Measurements from ENCODE around the gene CST3.
"Not testable (repeated sequence)": the region's sequence is repeated elsewhere in the genome, so short reads cannot be mapped to it uniquely, and the experiment has no call there.

Gene CST3

GRCh38 chr20:23623666-23624323 is 14.0 kb downstream of the CST3 start:
- no peak for TF ChIP-seq POLR2A (IDR thresholded peaks at IDR 0.05; ENCODE audit: low read depth, low read length)
- DNase-seq (ENCODE audit: insufficient read length, low spot score) (no peak), FAIRE-seq (no peak)

- DNase-seq (ENCODE audit: insufficient read length, low spot score) (peak; percentile 69), FAIRE-seq (peak; percentile 73)
- TF ChIP-seq POLR2A (IDR thresholded peaks at IDR 0.05; ENCODE audit: low read depth, low read length), result no peak
Observed at GRCh38 chr20:23622839-23623343, 14.9 kb downstream of the CST3 start.

DNA sequence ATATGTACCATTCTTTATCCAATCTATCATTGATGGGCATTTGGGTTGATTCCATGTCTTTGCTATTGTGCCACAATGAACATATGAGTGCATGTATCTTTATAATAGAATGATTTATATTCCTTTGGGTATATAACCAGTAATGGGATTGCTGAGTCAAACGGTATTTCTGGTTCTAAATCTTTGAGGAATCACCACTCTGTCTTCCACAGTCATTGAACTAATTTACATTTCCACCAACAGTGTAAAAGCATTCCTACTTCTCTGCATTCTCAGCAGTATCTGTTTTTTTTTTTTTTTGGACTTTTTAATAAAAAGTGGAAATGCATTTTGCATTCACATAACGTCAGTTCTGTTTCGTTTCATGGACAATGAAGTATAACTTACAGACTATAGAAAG is 15.4 kb downstream of the CST3 start:
- not testable (repeated sequence) for DNase-seq (ENCODE audit: insufficient read length, low spot score); FAIRE-seq

DNA sequence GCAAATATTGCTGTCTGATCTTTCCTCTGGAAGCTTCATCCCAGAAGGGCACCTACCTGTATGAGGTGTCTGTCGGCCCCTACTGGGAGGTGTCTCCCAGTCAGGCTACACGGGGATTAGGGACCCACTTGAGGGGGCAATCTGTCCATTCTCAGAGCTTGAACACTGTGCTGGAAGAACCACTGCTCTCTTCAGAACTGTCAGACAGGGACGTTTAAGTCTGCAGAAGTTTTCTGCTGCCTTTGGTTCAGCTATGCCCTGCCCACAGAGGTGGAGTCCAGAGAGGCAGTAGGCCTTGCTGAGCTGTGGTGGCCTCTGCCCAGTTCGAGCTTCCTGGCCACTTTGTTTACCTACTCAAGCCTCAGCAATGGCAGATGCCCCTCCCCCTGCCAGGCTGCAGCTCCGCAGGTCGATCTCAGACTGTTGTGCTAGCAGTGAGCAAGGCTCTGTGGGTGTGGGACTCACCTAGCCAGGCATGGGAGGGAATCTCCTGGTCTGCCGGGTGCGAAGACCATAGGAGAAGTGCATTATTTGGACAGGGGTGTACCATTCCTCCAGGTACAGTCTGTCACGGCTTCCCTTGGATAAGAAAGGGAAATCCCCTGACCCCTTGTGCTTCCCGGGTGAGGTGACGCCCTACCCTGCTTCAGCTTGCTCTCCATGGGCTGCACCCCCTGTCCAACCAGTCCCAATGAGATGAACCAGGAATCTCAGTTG is 16.9 kb downstream of the CST3 start:
- FAIRE-seq; DNase-seq (ENCODE audit: insufficient read length, low spot score): not testable (repeated sequence)

DNA sequence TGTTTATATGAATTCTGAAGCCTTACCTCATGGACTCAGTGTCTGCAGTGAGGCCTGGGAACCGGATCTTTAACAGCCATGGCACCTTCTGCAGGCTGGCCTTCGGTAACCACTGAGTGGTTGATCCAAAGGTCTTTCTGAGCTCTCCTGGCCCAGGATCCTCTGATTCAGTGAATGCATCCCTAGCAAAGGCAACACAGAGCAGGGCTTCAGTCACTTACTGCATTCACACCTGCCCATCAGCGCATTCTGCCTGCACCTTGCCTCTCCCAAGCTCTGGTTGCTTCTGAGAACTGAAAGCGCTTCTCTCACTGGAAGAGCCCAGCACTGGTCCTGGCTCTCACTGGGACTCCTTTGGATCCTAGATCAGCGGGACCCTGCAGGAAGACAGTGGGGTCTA is 23.6 kb downstream of the CST3 start:
- no peak for DNase-seq (ENCODE audit: insufficient read length, low spot score)
- no peak for FAIRE-seq
- TF ChIP-seq POLR2A (IDR thresholded peaks at IDR 0.05; ENCODE audit: low read depth, low read length), result no peak

DNA sequence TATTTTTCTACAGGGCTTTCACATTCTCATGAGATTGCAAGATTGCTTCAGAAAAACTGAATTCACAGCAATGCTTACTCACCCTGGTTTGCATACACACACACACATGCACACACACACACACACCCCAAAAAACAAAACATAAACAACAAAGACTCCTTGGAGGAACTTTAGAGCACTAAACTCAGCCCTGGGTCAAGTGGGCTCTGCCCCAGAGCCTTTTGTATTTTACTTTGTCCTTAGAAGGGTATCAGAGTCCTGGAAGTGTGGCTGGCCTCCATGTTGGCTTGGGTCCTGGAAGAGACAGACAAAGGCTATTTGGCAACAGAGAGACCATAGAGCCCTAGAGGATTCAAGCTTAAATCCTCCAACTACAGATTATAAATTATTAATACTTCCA is 24.1 kb downstream of the CST3 start:
- no peak for TF ChIP-seq POLR2A (IDR thresholded peaks at IDR 0.05; ENCODE audit: low read depth, low read length)
- DNase-seq (ENCODE audit: insufficient read length, low spot score) (no peak), FAIRE-seq (no peak)

- no peak for TF ChIP-seq POLR2A (IDR thresholded peaks at IDR 0.05; ENCODE audit: low read depth, low read length)
- FAIRE-seq, result no peak
- no peak for DNase-seq (ENCODE audit: insufficient read length, low spot score)
Observed at GRCh38 chr20:23612396-23612795, 25.4 kb downstream of the CST3 start.

DNA sequence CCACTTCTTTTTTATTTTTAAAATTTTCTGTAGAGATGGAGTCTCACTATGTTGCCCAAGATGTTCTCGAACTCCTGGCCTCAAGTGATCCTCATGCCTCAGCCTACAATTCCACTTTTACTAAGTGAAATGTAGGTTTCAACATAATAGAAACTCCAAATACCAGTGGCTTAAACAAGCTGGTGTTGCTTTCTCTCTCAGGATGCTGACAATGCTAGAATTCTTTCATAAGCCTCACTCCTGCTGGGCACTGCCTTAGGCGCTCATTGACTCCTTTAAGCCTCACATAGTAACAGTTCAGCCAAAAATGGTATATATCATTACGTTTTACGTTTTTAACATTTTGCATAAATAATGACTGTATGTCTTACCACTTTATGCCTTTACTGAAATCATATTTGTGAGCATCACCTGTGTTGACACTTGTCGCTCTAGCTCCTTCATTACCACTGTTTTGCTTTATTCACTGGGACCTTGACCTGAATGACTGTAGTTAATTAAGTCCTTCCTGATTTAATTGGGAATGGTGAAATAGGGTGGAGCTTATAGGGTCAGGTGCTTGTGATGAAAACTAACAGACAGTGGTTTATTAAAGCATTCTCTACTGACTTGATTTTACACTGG is 28.2 kb downstream of the CST3 start:
- FAIRE-seq (no peak), DNase-seq (ENCODE audit: insufficient read length, low spot score) (no peak)
- no peak for TF ChIP-seq POLR2A (IDR thresholded peaks at IDR 0.05; ENCODE audit: low read depth, low read length)

DNA sequence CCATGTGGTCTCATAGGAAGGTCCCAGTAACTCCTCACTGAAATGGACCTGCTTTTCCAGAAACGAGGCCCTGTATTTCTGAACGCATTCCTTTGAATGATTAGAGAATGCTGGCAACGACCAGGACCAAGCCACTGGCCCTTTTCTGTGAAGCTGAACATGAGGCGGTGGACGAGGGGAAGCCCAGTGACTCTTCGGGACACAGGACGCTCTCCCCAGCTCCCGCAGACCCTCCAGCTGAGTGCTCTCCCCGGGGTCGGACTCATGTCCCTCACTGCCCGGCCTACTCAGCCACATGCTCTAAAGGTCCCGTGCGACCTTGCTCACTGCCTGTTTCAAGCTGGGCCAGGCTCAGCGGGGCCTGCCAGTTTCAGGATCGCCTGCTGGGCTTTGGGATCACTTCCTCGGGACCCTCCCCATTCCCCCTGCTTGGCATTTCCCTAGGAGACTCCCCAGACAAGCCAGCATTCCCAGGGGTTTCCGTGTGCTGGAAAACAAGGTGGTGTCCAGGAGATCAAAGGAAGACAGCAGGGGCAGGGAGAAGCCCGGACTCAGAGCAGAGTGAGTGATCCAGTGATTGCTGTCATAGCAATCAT is 29.4 kb downstream of the CST3 start:
- no peak for TF ChIP-seq POLR2A (IDR thresholded peaks at IDR 0.05; ENCODE audit: low read depth, low read length)
- no peak for DNase-seq (ENCODE audit: insufficient read length, low spot score)
- no peak for FAIRE-seq

DNA sequence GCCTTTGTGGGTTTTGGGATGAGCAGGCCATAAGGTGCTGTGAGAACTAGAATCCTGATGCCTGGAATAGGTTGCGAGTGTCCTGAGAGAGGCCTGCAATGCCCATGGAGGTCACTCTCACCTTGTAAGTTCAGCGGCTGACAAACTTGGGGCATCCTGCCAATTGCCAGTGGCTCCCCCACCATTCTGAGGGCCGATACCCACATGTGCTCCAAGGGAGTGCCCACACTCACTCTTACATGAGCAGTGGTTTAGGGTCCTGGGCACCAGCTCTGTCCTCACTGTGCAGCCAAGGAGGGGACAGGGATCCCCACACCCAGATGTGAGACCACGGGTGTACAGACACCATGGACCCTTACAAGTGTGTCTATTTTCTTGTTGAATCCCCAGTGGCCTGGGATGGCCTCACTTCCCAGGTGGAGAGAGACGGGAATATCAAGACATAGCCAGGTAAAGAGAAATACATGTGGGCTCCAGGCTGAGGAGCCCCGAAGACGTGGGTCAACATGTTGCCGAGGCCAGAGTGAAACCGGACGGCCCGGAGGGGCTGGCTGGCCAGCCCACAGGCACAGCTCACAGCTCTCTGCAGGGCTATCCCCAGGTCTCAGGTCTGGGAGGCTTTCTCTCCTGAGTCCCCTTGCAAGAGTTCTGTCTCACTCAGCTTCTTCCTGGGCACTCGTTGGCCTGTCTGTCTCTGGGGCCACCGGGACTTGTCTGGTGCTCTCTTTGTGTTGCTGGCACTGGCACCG is 30.1 kb downstream of the CST3 start:
- FAIRE-seq, result no peak
- no peak for DNase-seq (ENCODE audit: insufficient read length, low spot score)
- no peak for TF ChIP-seq POLR2A (IDR thresholded peaks at IDR 0.05; ENCODE audit: low read depth, low read length)

DNA sequence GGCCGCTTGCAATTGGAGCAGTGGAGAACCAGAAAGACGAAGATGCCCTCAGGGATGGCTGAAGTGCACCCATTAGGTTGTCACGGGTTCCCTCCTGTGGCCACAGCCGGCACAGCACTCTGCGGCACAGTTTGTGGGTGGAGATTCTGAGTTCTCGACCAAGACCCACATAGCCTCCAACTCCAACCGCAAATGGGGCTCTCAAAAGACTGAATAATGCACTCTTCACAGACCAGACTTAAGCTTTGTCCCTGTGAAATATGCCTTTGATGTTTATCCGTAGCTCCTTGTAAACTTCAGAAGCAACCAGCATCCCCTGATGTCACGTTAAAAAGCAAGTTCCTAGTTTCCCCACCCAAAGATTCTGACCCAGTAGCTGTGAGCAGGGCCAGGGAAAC is 31.1 kb downstream of the CST3 start:
- DNase-seq (ENCODE audit: insufficient read length, low spot score) (peak; percentile 80), FAIRE-seq (no peak)
- TF ChIP-seq POLR2A (IDR thresholded peaks at IDR 0.05; ENCODE audit: low read depth, low read length), result no peak

DNA sequence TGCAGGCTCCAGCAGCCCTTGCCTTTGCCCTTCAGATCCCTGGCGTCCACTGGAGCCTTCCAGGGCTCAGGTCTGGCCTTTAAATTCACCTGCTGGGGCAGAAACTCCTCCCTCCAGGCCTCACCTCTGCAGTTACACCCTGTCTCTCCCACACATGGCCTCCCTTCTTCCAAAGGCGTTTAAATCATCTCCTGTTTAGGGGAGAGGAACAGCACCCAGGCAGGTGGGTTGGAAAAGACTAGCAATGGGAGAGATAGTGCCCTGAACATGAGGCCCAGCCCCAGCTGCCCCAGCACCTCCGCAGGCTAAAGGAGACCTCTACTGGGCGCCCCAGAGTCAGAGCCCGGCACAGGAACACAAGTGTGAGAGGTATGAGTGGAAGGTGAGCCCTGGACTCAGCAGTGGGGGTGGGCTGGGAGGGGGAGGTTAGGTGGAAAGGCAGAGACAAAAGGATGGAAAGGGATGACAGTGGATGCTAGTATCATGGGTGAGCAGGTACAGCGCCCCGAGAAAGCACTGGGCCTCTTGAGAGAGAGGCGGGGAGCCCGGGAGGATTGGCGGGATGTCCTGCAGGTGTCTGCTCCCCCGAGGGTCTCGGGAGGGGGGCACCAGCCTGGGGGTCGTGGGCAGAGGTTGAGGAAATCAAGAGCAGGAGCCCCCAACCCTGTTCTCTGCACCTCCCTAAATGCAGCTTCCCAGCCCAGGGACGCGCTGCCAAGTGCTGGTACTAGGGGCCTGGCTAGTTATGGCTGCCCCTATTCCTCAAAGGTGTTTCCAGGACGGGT is 31.7 kb downstream of the CST3 start, which contains the start of gene CST9:
Gene CST9 (minus strand): TSS at position 51 of the 785 bp plus-strand sequence. CDS start 53 bp downstream, outside the sequence.
- DNase-seq (ENCODE audit: insufficient read length, low spot score) (no peak), FAIRE-seq (no peak)
- no peak for TF ChIP-seq POLR2A (IDR thresholded peaks at IDR 0.05; ENCODE audit: low read depth, low read length)

GRCh38 chr20:23604306-23604705 is 33.4 kb downstream of the CST3 start:
- no peak for FAIRE-seq
- no peak for TF ChIP-seq POLR2A (IDR thresholded peaks at IDR 0.05; ENCODE audit: low read depth, low read length)
- no peak for DNase-seq (ENCODE audit: insufficient read length, low spot score)

Measured in H54 (cell line).